Measurements from ENCODE around the gene MOGAT3.
A peak's percentile ranks its signal among the peaks of the same experiment; 100 is the strongest.

The MOGAT3 gene

DNA sequence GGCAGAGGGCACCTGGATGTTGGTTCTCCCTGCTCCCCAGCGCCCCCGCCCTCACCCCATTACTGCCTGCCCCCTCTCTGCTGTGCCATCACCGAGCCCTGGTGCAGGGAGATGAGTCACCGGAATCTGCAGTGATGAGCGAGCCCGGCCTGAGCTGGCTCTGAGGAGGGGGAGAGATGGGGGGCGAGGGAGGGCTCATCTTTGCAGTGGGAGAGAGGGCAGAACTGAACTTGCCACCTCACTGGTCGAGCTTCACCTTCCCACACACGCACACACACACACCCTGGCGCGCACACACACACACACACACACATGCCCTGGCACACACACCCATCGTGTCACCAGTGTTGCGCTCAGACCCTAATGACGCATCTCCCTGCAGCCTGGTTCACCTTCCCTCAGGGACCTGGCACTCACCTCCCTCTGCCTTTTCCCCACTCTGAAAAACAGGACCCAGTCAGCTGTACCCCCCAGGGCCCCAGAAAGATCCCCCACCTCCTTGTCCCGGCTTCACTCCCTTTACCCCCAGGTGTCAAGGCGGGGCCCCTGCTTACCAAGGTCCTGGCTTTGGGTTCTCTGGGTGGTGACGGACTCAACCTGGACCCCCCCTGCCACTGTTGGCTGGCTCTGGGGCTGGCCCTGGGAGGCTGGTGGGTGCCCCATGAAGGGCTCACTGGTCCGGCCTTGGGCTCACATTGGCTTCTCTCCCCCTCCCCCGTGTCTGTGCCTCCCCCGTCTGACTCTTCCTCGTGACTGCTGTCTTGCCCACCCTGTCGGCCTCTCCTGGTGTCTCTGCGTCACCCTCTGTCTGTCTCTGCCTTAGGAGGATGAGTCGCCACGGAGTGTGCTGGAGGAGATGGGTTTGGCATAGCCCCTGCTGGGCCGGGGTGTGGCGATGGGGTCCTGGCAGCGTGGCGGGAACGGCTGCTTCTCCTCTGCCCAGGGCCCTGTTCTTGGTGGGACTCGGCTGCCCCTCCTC lies 40.9 kb downstream of the MOGAT3 start:
- DNase-seq = no peak

DNA sequence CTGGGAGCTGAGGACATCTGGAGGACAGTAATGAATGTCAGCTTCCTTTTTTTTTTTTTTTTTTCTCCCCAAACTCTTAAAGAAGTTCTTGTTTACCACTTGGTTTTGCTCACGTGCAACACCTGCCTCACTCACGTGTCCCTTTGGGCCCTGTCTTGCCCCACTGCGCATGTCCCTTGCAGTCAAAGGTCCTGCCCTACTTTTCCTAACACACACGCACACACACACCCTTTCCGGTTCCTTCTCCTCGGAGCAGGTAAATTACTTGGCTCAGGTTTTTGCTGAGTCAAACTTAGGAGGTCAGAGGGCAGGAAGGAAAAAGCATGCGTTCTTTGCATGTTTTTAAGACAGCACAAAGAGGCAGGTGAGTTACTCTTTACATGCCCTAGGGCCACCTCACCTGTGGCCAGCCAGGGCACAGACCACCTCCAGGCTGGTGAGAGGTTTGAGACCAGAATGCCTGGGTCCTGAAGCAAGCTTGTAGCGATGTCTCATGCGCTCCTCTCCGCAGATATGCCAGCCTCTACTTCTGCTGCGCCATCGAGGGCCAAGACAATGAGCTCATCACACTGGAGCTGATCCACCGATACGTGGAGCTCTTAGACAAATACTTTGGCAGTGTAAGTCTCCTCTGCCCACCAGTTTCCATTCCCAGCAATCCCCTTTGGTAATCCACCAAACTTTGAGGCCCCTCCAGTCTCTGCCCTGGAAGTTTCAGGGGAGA lies 43.8 kb downstream of the MOGAT3 start:
- DNase-seq = no peak

DNA sequence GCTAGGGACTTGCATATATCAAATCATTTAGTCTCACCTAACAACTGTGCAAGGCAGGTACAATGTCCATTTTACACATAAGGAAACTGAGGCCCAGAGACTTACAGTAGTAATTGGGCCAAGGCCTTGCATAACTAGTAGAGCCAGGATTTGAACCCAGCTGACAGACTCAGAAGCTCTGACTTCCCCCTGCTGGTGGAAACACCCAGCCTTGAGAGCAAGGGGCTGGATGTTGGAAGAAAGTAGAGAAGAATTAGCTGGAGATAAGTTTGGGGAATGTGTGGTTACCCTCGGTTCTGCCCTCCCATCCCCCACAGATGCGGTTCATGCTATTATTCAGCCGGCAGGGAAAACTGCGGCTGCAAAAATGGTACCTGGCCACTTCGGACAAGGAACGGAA lies 44.6 kb downstream of the MOGAT3 start:
- no peak for DNase-seq

DNA sequence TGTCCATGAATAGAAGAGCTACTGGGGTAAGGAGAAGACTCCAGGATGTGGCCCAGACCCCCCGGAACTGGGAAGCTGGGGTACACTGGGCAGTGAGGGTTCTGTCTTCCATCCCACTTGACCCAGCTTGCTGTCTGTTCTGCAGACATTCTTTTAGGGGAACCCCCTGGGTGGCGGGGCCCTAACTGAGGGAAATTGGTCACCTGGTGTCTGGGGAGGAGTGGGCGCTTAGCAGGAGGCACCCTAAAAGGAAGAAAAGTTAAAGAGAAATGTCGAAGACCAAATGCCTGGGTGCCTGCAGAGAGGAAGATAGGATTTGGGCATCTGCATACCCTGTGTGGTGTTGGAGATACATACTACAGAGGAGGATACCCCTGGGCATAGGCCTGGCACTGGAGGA lies 45.5 kb downstream of the MOGAT3 start:
- DNase-seq = no peak

DNA sequence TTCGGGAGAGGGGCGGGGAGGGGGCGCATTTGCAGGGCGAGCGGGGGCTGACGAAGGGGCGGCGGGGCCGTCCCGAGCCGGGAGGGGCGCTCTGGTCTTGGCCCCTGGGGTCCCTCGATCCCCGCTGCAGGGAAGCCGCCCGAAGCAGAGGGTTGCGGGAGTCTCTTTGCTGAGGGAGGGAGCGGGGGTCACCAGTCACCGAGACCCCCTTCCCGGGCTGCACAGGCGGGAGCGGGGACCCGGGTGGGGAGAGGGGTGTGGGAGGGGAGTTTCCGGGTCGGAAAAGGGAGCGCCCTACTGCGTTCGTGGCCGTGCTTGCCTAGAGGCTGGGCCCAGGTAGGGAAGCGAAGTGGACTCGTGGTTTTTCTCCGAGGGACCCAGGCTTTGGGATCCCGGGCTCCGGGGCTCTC lies 46.1 kb downstream of the MOGAT3 start:
- no peak for DNase-seq

DNA sequence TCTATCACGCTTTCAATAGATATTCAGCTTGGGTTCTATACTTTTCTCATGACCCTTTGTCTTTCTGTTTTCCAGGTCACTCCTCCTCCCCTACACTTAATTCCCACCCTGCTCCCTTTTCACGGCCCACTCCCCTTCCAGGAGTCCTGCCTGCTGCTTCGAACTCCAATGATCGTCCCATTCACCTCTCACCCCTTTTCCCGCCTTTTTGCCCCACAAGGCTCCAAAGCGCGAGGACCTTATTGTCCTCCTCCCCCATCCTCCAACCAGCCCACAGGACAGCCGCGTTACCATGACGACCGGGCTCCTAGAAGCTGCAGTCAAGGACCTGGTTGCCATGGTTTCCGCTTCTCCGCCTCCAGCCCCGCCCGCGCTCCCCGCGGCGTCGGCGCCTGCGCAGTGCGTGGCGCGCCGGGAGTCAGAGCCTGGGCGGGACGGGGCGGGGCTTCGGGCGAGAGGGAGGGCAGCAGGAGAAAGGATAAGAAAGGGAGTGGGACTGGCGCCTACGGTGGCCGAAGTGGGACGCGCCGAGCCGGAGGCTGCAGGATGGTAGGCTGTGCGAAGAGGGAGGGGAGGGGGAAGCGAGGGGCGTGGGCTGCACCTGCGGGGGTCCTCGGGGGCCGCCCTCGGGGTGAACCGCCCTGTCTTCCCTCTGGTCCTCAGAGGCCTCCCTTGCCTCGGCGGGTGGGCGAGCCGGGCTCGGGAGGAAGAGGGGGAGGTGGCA lies 46.7 kb downstream of the MOGAT3 start, which contains the start of gene AP1S1:
TSS of gene AP1S1 (plus strand) at position 508 of the 724 bp plus-strand sequence. CDS start at position 547, 39 bp downstream.
- peak; percentile 96 to 97 for DNase-seq

DNA sequence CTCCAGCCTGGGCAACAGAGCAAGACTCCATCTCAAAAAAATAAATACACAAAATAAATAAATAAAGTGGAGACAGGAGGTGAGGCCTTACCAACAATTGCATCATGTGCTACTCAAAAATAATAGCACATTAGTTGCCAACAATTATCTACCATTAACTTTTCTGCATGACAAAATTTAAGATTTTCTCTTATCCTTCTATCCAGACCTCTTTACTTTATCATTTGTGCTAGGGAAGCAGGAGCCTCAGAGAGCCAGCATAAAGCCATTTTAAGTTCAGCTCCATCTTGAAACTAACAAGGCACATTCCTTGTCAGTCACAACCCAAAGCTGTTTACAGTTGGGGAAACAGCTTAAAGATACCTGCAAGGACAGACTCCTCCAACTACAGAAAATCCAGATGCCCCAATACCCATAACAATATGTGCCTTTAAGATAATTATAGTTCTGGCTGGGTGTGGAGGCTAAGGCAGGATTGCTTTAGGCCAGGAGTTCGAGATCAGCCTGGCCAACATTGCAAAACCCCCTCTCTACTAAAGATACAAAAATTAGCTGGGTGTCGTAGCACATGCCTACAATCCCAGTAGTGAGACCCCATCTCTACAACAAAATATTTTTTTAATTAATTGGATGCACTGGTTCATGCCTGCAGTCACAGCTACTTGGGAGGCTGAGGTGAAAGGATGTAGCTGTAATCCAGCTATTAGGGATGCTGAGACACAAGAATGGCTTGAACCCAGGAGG lies 48.8 kb downstream of the MOGAT3 start:
- no peak for DNase-seq
